AG04449 (cell line): ENCODE measurements around the gene ERICH2.
"Not testable (repeated sequence)": the region's sequence is repeated elsewhere in the genome, so short reads cannot be mapped to it uniquely, and the experiment has no call there.

Experiments
- CTCF ChIA-PET: fragments of 350-600 bp; formaldehyde crosslinking; extraction: SDS; loops from one replicate; lab custom pipeline; 2021; ENCODE audit warnings: antibody characterized with exemption; lab: Yijun Ruan, JAX
- POLR2A ChIA-PET: fragments of 400-600, 350-600 bp; formaldehyde crosslinking; extraction: SDS; loops from one replicate; lab custom pipeline; 2020; ENCODE audit warnings: antibody characterized with exemption, inconsistent platforms; lab: Yijun Ruan, JAX
- DNase-seq: peaks from one replicate; pipeline ENCODE4 v3.0.0-alpha.2; 2010; ENCODE audit warnings: low read depth, low spot score
- H3K4me3 ChIP-seq: 2 replicates; pipeline ENCODE4 v1.5.1; 2011; ENCODE audit warnings: low read depth, mild to moderate bottlenecking, control low read depth, low read length
- TF ChIP-seq, protein P1 (sequence below): IDR thresholded peaks from one replicate; pipeline ENCODE4 v1.5.1; 2011; ENCODE audit warnings: mild to moderate bottlenecking, moderate library complexity, low read length, control low read depth, inconsistent platforms; ENCODE audit not compliant: insufficient read depth; ENCODE audit errors: missing control alignments

Gene ERICH2

DNA sequence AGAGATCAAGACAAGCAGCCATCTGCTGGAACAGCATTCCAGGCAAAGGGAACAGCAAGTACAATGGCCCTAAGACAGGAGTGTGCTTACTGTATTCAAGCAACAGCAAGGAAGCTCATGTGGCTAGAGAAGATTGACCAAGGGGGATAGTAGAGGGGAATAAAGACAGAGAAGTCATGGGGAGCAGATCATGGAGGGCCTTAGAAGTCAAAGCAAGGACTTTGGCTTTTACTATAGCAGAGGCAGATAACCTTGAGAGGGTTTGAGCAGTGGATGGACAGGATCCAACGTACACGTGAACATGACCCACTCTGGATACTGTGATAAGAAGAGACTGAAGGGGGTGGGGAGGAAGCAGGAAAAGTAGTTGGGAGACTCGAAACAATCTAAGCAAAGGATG, 28.2 kb upstream of the ERICH2 start:
- TF ChIP-seq, protein P1, sequence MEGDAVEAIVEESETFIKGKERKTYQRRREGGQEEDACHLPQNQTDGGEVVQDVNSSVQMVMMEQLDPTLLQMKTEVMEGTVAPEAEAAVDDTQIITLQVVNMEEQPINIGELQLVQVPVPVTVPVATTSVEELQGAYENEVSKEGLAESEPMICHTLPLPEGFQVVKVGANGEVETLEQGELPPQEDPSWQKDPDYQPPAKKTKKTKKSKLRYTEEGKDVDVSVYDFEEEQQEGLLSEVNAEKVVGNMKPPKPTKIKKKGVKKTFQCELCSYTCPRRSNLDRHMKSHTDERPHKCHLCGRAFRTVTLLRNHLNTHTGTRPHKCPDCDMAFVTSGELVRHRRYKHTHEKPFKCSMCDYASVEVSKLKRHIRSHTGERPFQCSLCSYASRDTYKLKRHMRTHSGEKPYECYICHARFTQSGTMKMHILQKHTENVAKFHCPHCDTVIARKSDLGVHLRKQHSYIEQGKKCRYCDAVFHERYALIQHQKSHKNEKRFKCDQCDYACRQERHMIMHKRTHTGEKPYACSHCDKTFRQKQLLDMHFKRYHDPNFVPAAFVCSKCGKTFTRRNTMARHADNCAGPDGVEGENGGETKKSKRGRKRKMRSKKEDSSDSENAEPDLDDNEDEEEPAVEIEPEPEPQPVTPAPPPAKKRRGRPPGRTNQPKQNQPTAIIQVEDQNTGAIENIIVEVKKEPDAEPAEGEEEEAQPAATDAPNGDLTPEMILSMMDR = no peak
- ChIA-PET CTCF (no interaction called here), POLR2A (no interaction called here)
- DNase-seq = no peak
- no peak overlapping the region for H3K4me3 ChIP-seq

DNA sequence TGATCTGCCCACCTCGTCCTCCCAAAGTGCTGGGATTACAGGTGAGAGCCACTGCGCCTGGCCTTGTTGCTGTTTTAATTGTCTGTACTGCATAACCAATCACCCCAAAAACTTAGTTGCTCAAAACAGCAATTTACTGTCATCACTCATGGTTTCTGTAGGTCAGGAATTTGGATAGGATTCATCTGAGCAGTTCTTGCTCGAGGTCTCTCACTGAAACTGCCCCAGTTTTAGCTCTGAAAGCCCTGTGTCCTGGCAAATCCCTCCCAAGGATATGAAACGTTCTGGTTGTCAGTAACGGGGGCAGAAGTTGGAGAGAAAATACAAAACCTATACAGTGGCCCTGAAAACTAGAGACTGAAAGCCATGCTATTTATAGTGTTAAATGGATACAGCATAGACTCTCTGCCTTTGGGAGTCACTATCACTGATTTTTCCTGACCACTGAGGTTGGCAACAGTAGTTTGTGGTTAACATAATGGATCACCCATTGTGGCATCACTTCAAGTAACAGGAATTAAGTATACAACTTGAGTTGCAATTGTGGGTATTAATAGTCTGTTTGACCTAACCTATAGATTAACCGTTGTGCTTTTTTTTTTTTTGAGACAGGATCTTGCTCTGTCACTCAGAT, 27.2 kb upstream of the ERICH2 start:
- TF ChIP-seq, protein P1 = no peak
- POLR2A ChIA-PET = no interaction called here

DNA sequence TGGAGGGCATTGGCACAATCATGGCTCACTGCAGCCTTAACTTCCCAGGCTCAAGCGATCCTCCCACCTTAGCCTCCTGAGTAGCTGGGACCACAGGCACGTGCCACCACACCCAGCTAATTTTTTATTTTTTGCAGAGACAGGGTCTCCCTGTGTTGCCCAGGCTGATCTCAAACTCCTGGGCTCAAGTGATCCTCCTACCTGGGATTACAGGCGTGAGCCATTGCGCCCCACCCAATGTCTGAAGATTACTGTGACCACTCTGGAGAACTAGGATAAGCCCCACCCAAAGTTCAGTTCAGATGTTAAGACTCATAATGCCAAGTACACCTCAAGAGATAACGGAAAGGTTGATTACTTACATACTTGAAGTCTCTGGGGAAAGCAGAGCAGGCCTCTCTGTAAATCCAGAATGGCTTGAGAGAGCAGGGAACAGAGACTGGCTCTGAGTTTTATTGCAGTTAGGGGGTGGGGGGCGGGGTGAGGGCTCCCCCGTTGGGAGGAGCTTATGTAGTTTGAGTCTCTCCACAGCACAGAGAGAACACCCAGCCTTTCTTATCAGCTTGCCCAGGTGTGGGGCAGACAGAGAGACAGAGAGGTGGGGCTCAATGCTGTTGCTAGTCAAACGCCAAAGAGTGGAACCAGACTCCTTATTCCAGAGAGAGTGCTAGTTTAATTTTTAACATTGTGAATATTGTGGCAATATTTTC, 26.5 kb upstream of the ERICH2 start:
- TF ChIP-seq, protein P1 = no peak
- DNase-seq = no peak
- POLR2A ChIA-PET = no interaction called here
- CTCF ChIA-PET = no interaction called here
- no peak overlapping the region for H3K4me3 ChIP-seq

More for the DNA sequence above, 27.2 kb upstream of the ERICH2 start:
- CTCF ChIA-PET = no interaction called here
- no peak for DNase-seq
- no peak overlapping the region for H3K4me3 ChIP-seq

DNA sequence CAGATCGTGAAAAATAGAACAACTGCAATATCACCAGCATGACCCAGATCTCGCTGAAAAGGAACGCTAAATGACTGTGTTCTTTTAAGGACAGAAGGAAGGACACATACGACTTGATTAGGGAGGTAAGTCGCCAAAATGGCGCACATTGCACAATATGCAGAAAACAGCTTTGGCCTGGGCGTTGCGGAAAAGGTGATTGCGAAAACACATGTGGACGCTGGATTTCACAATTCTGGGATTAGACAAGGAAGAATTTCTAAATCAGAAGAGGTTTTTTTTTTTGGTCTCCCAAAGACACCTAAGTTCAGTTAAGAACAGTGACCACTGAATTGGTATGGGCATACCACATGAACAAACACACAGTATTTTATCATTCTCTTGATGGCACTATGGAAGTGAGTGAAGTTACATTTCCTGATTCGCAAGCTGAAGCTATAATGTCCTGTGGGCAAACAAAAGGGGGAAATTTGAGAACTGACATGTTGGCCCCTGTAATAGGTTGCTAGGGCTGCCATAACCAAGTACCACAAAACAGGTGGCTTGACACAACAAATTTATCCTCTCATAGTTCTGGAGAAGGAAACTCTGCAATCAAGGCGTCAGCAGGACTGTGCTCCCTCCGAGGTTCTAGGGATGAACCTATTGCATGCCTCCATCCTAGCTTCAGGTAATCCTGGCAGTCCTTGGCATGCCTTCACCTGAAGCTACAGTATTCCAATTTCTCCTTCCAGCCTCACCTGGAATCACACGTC, 25.8 kb upstream of the ERICH2 start:
- H3K4me3 ChIP-seq = no peak overlapping the region
- ChIA-PET CTCF (no interaction called here), POLR2A (no interaction called here)
- DNase-seq = no peak
- TF ChIP-seq, protein P1 = no peak

DNA sequence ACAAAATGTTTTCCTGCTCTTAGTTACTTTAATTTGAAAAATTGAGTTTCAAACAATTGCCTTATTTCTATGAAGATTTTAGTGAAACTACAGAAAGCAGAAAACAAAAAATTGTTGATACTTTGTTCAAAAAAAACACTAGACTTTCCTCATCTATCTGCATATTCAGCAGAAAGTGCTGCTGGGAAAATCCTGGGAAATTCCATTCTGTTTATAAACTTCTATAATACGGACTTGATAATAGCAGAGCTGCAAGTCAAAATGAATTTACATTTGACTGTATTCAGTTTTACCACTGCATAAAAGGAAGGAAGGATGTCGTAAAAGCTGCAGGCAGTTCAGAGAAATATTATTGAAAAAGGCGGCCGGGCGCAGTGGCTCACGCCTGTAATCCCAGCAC, 24.9 kb upstream of the ERICH2 start:
- TF ChIP-seq, protein P1 = no peak
- no peak overlapping the region for H3K4me3 ChIP-seq
- DNase-seq = no peak
- ChIA-PET CTCF (no interaction called here), POLR2A (no interaction called here)

DNA sequence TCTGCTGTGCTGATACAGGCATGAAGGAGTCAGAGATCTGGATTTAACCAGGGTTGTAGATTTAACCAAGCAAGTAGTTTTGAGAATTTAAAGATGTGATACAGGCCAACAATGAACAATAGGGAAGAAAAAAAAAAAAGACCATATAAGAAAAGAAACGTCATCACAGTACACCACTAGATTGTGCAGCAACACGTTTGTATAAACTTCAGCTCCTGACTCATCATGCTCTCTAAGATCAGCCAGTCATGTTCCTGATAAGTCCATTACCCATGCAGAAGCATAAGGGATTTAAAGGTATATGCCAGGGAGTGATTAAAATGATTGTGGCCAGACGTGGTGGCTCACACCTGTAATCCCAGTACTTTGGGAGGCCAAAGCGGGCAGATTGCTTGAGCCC, 22.3 kb upstream of the ERICH2 start:
- TF ChIP-seq, protein P1 = no peak
- ChIA-PET CTCF (no interaction called here), POLR2A (no interaction called here)
- no peak overlapping the region for H3K4me3 ChIP-seq
- no peak for DNase-seq

DNA sequence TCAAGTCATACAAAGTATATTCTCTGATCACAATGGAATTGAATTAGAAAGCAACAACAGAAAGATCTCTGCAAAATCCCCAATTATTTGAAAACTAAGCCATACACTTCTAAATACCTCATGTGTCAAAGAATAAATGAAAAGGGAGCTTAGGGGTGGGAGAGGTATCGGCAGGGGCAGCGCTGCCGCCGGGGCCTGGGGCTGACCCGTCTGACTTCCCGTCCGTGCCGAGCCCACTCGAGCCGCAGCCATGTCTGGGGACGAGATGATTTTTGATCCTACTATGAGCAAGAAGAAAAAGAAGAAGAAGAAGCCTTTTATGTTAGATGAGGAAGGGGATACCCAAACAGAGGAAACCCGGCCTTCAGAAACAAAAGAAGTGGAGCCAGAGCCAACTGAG, 18.6 kb upstream of the ERICH2 start:
- CTCF ChIA-PET, DNase-seq, H3K4me3 ChIP-seq, POLR2A ChIA-PET: not testable (repeated sequence)
